G401 (cell line): Measurements from ENCODE around the gene TMF1. TPM values are rescaled to one million over a fixed set of nuclear protein-coding genes. Genes with fewer than 3 reads are reported as not detected.

Source experiments
- DNase-seq: peaks from one replicate; pipeline ENCODE4 v3.0.0-alpha.2; 2015; ENCODE audit warnings: low spot score
- in situ Hi-C: cut with HindIII; loops from 2 replicates; pipeline ENCODE4 v1.10.0; 2016; ENCODE audit warnings: low sequenced_read_pairs, mixed read lengths
- total RNA-seq: library from RNA; depleted of rRNA; stranded (reverse); fragments of >200 nt; shearing (Covaris generic); gene quantifications from 2 replicates; pipeline ENCODE4 v1.2.3, GENCODE V29; 2014; rRNA removed

The TMF1 gene
- total RNA-seq, 1 experiment from 2014 or later, result 7.5 TPM

DNA sequence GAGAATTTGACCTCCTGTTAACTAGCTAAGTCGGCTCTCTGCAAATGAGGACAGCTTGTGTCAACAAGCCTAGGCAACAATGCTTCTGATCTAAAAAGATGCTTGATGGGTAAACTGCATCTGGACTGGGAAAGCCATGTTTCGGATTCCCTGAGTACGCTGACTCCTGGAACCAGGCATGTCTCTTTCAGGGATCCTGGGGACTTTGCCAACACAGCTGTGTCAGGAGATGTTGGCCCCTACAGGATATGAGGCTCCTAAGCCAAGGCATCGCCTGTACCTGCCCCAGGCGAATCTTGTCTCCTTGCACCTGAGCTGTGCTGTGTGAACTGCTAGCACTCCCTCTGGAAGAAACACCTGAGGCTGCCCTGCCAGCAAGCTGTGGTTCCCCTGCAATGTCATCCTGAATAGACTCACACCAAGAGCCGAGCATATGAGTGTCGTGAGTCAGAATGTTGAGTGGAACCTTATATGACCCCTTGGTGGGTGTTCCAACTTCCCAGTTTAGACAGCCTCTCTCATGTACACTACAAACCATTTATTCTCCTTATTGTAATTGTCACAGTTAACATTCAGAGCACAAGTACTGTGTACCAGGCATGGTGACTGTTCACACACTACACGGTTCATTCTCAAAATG, 55.7 kb downstream of the TMF1 start:
- no peak for DNase-seq
- in situ Hi-C loops, result no loop called here

DNA sequence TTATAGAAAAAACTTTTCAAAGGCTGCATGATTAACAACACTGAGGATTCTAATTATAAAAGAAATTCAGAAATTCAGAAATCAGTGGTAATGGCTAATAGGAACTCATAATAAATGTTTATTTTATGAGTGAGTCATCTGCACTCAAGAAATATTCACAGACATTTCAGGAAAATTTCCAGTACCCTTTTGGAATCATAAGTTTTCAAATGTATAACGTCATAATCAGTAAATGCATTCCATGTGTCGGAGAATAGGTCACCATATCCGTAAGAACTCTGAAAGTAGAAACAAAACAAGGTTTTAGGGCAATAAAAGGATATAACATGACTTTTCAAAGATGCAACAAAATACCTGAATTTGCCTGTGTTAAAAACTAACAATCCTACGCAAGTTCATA, 63.4 kb downstream of the TMF1 start:
- in situ Hi-C loops, result no loop called here
- no peak for DNase-seq

DNA sequence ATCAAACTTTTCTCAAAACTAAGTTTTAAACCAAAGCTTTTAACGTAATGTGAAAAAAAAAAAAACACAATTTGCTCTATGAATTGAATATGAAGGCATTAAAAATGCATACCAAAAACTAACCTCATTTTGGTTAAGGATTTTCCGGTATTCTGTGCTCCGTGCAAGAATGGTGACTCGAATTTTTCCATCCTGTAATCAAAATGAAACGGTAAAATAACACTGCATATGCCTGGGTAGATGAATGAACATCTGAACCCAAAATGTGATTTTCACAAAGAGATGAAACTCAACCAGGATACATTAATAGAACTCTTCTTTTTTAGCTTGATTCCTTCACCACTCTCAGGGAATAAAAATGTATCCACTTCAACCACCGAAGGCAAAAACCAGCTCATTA, 64.8 kb downstream of the TMF1 start:
- in situ Hi-C loops, result no loop called here
- DNase-seq, result no peak

DNA sequence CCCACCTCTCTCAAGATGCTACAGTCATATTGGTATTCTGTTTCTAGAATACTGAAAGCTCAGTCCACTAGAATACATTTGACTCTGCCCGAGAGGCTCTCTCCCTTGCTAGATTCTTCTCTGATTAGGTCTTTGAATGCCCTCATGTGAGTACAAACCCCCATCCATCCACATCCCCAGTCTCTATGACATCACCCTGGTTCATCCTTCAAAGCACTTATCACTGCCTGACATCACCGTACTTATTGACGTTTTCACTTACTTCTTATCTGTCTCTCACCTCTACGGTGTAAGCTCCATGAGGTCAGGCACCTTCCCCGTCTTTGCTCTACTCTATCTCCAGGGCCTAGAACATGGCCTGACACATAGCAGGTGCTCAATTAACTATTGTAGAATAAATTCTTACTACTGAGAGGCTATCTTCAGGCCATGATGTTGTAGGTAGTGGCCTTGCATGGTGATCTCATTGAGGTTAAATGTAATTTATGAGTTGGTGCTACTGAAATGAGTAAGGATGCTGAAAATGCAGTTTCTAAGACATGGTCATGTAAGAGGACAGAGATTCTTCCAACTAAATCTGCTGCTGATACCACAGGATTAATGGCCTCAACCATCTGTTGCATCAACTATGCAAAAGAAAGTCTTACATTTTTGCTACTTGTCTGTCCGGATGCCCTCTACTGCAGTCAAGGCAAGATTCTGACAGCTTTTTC, 65.5 kb downstream of the TMF1 start:
- DNase-seq, result no peak
- in situ Hi-C loops, result no loop called here

DNA sequence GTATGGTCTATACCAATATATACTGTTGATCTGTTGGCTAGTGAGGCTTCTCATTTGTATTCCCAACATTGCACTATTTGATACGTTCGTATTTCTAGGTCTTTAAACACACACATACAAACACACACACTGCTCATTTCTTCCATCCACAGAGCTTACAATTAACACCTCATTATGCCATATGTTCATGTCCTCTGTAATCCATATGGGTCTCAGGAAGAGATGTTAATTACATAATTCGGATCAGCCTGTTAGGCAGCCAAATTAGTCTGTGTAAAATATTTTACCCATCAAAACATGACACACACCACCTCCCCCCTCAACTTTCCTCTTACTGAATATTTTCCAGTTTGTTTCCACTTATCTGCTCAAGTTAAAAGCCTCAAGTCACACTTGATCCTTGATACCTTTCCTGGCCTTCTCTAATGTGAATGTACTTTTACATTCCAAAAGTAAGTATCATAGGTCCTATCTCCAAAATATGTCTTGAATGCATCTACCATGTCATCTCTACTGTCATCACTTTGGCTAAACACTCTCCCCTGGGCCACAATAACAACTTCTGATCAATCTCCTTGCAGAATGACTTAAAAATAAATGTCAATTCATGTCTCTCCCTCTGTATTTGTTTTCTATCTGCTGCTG, 66.9 kb downstream of the TMF1 start:
- in situ Hi-C loops, result no loop called here
- DNase-seq, result no peak

DNA sequence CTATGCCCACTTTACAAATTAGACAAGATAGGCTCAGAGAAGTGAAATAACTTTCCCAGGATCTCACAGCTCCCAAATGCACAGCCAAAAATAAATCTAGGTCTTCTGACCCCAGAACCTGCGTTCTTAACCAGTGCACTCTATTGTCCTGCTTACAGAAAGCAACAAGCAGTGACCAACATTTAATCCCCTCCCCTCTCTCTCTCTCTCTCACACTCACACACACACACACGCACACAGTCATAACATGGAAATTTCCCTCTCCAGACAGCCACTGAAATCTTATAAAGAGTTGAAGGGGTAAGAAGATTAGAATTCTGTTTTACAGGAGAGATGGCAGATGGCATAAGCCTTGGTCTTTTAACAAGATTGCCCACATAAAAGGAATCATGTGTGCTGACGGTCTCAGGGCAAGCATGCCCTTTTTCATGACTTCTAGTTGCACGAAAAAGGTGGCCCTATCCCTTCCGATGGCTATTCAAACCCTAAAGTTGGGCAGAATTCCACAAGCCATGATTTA, 68.1 kb downstream of the TMF1 start:
- no peak for DNase-seq
- in situ Hi-C loops, result no loop called here

DNA sequence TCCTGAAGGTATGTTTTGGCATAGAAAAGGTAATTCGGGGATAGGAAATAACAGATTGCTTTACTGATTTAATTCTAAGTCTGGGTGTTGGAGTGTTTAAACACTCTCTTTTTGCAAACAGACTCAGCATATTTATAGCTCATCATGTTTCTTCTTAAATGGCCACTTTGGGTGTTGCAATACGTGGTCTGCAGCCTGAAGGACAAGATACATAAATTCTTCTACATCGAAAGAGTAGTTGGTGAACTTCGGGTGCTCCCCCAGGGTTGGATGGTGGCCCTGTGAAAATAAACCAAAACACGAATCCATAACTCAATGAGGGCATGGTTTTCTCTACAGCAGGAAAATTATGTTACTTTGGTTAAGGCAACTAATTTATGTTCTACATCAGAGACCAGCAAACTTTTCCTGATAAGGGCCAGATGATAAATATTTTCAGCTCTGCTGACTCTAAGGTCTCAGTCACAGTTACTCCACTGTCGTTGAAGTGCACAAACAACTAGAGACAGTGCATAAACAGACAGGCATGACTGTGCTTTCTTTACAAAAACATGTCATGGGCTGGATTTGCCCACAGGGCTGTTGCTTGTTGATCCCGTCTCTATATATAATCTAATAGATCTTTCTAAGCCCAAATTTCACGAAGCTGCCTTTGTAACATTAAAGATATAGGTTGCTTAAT, 74.5 kb downstream of the TMF1 start:
- no peak for DNase-seq
- in situ Hi-C loops, result no loop called here

DNA sequence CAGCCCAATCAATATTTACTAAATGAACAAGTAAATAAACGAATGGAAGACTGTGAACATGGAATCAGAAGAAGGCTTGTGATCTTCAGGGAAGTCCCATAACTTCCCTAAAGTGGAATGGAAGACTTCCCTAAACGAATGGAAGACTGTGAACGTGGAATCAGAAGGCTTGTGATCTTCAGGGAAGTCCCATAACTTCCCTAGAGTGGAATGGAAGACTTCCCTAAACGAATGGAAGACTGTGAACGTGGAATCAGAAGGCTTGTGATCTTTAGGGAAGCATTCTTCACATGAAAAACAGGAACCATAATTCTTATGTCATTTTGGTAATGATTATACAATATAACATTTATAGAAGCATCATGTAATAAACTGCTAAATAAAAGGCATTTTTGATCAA, 77.4 kb downstream of the TMF1 start:
- in situ Hi-C loops, result no loop called here
- DNase-seq, result no peak

DNA sequence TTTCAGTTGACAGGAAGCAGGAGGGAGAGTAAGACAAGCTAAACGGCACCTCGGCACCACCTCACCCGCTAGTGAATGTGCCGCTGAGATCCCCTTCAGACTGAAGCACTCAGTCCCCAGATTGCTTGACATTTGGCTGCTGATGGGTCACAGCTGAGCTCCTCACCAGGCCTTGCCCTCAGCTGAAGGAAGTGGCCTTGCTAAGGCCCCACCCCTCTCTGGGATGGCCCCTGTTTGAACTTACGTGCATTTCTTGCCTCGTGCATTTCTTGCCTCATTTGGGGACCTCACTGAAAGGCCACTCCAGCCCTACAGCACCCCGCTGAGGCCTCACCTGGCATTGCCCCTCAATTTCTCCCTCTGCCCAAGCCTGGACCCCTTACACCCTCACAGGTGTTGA, 78.5 kb downstream of the TMF1 start:
- DNase-seq, result no peak

DNA sequence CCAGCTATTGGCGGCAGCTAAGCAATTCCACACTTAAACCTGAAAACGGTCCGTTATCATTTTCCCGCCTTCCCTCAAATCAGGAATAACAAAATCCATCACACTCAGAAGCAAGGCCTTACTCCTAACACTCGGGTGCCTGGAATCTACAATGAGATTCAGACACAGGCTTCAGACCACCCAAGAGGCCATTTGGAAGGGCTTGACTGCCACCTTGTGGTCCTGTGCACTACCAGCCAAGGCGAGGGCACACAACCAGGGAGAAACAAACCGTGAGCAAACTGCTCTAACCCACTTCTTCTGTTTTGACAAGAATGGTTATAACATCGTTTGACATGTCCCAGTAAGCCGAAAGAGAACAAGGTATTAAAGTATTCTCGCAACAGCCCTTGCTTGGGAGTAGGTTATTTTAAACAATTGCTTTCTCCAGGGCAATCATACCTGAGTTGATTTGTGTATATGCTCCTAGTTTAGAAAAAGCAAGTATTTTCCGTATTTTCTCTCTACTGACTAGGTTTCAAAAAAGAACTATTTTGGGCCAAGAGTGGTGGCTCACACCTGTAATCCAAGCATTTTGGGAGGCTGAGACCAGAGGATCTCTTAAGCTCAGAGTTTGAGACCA, 79.7 kb downstream of the TMF1 start:
- in situ Hi-C loops, result no loop called here
- DNase-seq, result peak; percentile 54

More for the DNA sequence above, 78.5 kb downstream of the TMF1 start:
- in situ Hi-C loops, result no loop called here

Other genes with a start within 250 kb of the TMF1 start
- not detected in 2 replicates for gene TAFA4, start 119.8 kb downstream of the TMF1 start, total RNA-seq
- gene EOGT, start 38.6 kb downstream of the TMF1 start, total RNA-seq, result 19.0 and 27.0 TPM in 2 replicates
- gene UBA3, start 28.0 kb upstream of the TMF1 start, total RNA-seq, result 71.4 and 77.6 TPM in 2 replicates
- gene ARL6IP5, start 32.6 kb upstream of the TMF1 start, total RNA-seq, result 75.9 and 93.3 TPM in 2 replicates
- not detected in 2 replicates for gene LMOD3, start 70.3 kb upstream of the TMF1 start, total RNA-seq